Thoracic aorta (tissue), 2 donors: Measurements from ENCODE around the gene SLIT3. TPM values are rescaled to one million over a fixed set of nuclear protein-coding genes. Genes with fewer than 3 reads are reported as not detected.

Experiments
- ATAC-seq: fragments of 150-250 bp; one replicate; pipeline ENCODE4 v1.8.0; 2017; ENCODE audit warnings: low read depth; ENCODE audit not compliant: insufficient number of reproducible peaks, low FRiP score
- DNase-seq: peaks from one replicate; pipeline ENCODE4 v3.0.0-alpha.2; 2020; ENCODE audit warnings: low spot score
- H3K27ac ChIP-seq, 2 donors: fragments of 200-600 bp; sonication (generic); 1 replicate in 1 of 2; 2 replicates in 1 of 2; pipeline ENCODE4 v1.5.1; 2016; ENCODE audit warnings: mild to moderate bottlenecking in 2 of 2, moderate library complexity in 2 of 2
- H3K27me3 ChIP-seq: fragments of 200-600 bp; sonication (generic); replicated peaks from 2 replicates; pipeline ENCODE4 v1.6.0; 2016; ENCODE audit warnings: mild to moderate bottlenecking; ENCODE audit not compliant: insufficient read depth
- H3K36me3 ChIP-seq: fragments of 200-600 bp; sonication (generic); one replicate; pipeline ENCODE4 v1.5.1; 2016
- H3K4me1 ChIP-seq, 2 donors: fragments of 200-600 bp; sonication (generic); 1 replicate in 1 of 2; 2 replicates in 1 of 2; pipeline versions ENCODE4 v1.5.1 to v1.6.0; 2016; ENCODE audit warnings: low read depth in 2 of 2, mild to moderate bottlenecking in 1 of 2; ENCODE audit not compliant: control insufficient read depth in 1 of 2
- H3K4me3 ChIP-seq: fragments of 200-600 bp; sonication (generic); 2 replicates; pipeline ENCODE4 v1.5.1; 2016; ENCODE audit warnings: mild to moderate bottlenecking
- H3K9me3 ChIP-seq: fragments of 200-600 bp; sonication (generic); 2 replicates; pipeline ENCODE4 v1.5.1; 2016
- CTCF ChIP-seq: fragments of 200-600 bp; sonication (generic); IDR thresholded peaks from one replicate; pipeline ENCODE4 v1.5.1; 2019; ENCODE audit warnings: antibody characterized with exemption
- total RNA-seq, 2 donors: library from RNA; depleted of rRNA; stranded (reverse); fragments of >200 nt; gene quantifications; one replicate each; pipeline versions ENCODE4 v1.1.0 to v1.2.3, GENCODE V29; 2016

Gene SLIT3
- total RNA-seq, 2 donors from 2014 or later = 80.1 to 86.9 TPM

- Histone ChIP-seq H3K4me3 (no peak overlapping the region), H3K27me3 (no peaks in the 10 kb centered on the region), H3K36me3 (no peaks in the 10 kb centered on the region), H3K27ac (no peak overlapping the region), H3K4me1 (no peaks in the 10 kb centered on the region), H3K9me3 (no peaks in the 10 kb centered on the region)
- DNase-seq = no peak
- TF ChIP-seq CTCF = no peak
- ATAC-seq = no peak
Observed at GRCh38 chr5:168858994-168859393, 441.9 kb downstream of the SLIT3 start.

DNA sequence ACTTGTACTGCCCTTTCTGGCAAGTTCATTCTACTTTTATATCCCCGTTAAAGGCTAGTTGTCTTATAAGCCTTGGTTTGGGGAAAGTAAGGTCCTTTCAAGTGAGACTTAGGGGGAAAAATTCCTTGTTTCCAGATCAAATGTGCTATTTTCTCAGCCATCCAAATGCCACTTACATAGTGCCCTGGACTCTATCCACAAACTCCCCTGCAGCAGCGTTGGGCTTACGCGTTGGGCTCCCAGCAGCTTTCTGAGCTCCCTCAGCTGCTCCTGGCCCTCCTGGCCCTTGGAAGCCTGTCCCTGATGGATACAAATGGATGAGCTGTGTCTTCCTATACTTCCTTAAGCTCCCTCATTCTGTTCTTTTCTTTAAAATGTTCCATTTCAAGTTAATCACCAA lies 442.6 kb downstream of the SLIT3 start:
- no peak overlapping the region for H3K27ac ChIP-seq

GRCh38 chr5:168853972-168854371 lies 447.0 kb downstream of the SLIT3 start:
- no peak for TF ChIP-seq CTCF
- no peak for DNase-seq
- Histone ChIP-seq H3K4me3 (no peak overlapping the region), H3K4me1 (peaks cover 0 to 6% of the 10 kb centered on the region in 2 donors), H3K27ac (no peak overlapping the region), H3K36me3 (no peaks in the 10 kb centered on the region), H3K9me3 (no peaks in the 10 kb centered on the region), H3K27me3 (no peaks in the 10 kb centered on the region)
- no peak for ATAC-seq

More for the DNA sequence above, 442.6 kb downstream of the SLIT3 start:
- no peak overlapping the region for H3K4me3 ChIP-seq
- H3K4me1 ChIP-seq = no peaks in the 10 kb centered on the region
- no peaks in the 10 kb centered on the region for H3K27me3 ChIP-seq
- no peaks in the 10 kb centered on the region for H3K9me3 ChIP-seq
- ATAC-seq (no peak), DNase-seq (no peak)
- no peak for TF ChIP-seq CTCF
- H3K36me3 ChIP-seq = no peaks in the 10 kb centered on the region

DNA sequence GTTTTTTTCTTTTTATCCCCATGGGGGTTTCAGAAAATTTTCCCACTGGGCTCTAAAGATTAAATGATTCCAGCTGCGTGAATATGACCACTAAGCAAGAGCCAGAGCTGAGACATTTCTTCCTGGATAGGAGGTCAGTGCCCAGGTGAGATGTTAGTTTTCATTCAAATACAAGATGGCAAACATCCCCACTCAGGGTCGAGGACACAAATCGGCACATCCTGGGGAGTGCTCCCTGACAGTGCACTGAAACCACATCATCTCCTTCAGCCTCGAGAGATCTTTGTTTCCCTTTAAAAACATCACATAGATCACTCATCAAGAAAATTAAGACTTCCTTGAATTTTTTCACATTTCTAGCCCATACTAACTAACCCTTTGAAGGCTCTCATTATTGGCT lies 448.6 kb downstream of the SLIT3 start:
- Histone ChIP-seq H3K4me3 (no peak overlapping the region), H3K36me3 (no peaks in the 10 kb centered on the region), H3K9me3 (no peaks in the 10 kb centered on the region), H3K4me1 (peaks cover 0 to 6% of the 10 kb centered on the region in 2 donors), H3K27ac (no peak overlapping the region), H3K27me3 (no peaks in the 10 kb centered on the region)
- DNase-seq = no peak
- no peak for ATAC-seq
- TF ChIP-seq CTCF = no peak

- ATAC-seq (peak; percentile 68), DNase-seq (no peak)
Observed at GRCh38 chr5:168851902-168852321, 449.0 kb downstream of the SLIT3 start.

More at GRCh38 chr5:168851902-168852321, 449.0 kb downstream of the SLIT3 start:
- Histone ChIP-seq H3K4me3 (no peak overlapping the region), H3K27me3 (no peaks in the 10 kb centered on the region), H3K4me1 (peaks cover 0 to 6% of the 10 kb centered on the region in 2 donors), H3K36me3 (no peaks in the 10 kb centered on the region), H3K9me3 (no peaks in the 10 kb centered on the region), H3K27ac (no peak overlapping the region)
- no peak for TF ChIP-seq CTCF
